Dedifferentiated amniotic fluid mesenchymal stem cell (primary cell): ENCODE data around the gene ASB3.
"Not testable (repeated sequence)": the region's sequence is repeated elsewhere in the genome, so short reads cannot be mapped to it uniquely, and the experiment has no call there.

Experiments used
- DNase-seq: peaks from one replicate; pipeline ENCODE4 v3.0.0-alpha.2; 2016; ENCODE audit errors: extremely low spot score

ASB3 gene

DNA sequence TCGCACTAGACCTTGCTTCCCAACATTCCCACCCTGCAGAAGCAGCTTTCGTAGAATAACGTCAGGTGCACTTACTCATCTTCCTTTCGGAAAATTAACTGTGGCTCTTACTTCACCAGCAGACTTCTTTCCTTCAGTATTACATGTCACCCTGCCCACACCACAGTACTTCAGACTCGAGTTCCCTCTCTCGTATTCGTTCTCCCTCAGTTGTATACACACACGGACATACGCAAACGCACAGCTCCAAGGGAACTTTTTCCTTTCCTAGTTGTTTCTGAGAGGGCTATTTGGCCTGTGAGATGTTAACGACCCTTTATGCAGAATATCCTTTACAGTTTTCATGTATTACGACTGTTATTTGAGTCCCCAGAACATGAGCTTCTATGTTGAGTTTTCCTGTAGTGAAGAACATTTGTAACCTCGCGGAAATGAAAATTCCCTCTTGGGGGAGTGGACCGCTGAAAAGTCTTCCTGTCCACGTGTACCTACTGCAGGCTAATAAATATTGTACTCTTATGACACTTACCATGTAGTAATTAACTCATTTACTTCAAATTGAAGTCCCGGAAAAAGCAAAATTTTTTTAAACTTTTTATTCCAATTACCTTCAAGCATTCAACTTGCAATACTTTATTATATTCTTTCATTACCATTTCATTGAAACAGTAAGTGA is 999 bp upstream of the ASB3 start:
- DNase-seq: no peak

- peak; percentile 43 for DNase-seq
Observed at GRCh38 chr2:53786352-53786704, 425 bp downstream of the ASB3 start.

DNA sequence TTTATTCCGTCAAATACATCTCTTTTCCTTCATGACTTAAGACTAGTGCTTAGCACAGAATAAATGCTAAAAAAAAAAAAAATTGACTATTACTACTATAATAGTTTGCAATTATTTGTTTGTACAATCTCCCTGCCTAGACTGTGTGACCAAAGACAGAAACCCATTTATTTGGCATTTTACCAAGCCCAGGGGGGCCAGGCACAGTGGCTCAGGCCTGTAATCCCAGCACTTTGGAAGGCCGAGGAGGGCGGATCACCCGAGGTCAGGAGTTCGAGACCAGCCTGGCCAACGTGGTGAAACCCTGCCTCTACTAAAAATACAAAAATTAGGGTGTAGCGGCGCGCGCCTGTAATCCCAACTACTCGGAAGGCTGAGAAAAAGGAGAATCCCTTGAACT is 1.4 kb downstream of the ASB3 start:
- no peak for DNase-seq

- DNase-seq: peak; percentile 31
Observed at GRCh38 chr2:53784436-53784835, 2.3 kb downstream of the ASB3 start.

GRCh38 chr2:53782676-53783075 is 4.1 kb downstream of the ASB3 start:
- DNase-seq: no peak

- no peak for DNase-seq
Observed at GRCh38 chr2:53780056-53780455, 6.7 kb downstream of the ASB3 start.

- no peak for DNase-seq
Observed at GRCh38 chr2:53778536-53779162, 8.1 kb downstream of the ASB3 start.

GRCh38 chr2:53777134-53777533 is 9.6 kb downstream of the ASB3 start:
- no peak for DNase-seq

GRCh38 chr2:53770264-53770663 is 16.5 kb downstream of the ASB3 start:
- no peak for DNase-seq

DNA sequence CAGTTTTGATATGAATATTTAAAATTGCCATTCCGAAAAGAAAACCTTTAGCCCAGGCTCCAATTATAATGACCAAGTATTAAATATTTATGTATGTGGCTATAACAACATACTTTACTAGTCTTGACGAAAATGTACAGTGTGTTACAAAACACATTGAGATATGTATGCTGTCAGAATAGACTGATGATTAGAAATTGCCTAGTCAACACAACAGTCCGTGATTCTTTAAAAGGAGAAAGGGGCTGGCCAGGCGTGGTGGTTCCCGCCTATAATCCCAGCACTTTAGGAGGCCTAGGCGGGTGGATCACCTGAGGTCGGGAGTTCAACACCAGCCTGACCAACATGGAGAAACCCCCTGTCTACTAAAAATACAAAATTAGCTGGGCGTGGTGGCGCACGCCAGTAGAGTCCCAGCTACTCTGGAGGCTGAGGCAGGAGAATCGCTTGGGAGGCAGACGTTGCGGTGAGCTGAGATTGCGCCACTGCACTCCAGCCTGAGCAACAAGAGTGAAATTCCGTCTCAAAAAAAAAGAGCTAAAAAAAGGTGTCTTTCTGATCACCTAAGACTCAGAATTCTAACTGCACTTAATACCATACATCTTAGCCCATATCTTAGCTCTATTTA is 17.3 kb downstream of the ASB3 start:
- DNase-seq: no peak

DNA sequence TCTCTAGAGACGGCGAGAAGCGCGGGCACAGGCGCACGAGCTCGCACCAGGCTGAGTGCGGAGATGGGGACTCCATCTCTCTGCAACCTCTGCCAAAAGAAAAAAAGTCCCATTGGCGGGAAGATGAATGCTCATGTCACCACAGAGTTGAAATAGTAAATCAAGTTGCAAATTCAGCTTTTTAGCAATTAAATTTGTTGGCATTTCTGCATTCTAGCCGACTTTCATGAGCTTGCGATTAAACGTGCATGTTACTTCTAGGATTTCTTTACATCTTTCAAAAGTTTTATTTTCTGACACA is 18.6 kb downstream of the ASB3 start:
- peak; percentile 36 for DNase-seq

DNA sequence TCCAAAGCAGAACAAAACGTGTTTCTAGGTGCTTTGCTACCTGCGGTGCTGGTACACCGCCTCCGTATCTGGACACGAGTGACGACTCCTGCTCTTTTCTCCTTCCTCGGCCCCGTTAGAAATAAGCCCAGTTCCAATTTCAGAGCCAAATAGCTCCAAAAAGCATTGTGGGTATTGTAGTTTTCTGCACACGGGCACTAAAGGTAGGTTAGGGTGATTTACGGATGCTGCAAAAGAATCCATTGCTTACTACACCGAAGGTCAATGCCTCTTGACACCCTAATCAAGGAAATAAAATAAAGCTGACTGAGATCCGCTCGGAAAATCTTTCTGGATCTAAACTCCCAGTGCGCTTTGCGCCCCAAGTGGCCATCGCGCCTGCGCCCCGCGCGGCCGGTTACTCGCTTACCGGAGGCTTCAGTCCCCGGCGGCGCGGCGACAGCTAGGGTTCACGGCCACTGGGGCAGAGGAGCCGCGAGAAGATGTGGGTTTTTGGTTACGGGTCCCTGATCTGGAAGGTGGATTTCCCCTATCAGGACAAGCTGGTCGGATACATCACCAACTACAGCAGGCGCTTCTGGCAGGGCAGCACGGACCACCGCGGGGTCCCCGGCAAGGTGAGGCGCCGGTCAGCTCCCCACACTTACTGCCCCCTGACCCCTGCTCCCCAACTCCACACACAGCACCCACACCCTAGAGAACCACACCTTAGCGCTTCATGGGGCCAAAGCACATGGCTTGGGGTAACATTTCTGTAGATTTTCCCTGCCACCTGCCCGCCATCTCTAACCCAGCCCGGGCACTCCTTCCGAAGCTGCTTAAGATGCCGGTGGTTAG is 19.1 kb downstream of the ASB3 start, which contains the start of gene CHAC2:
CHAC2 (plus strand) TSS at position 400 of the 837 bp plus-strand sequence; CDS start at position 483, 83 bp downstream.
- DNase-seq: peak; percentile 63

GRCh38 chr2:53765767-53766166 is 21.0 kb downstream of the ASB3 start:
- no peak for DNase-seq

GRCh38 chr2:53757206-53757605 is 29.5 kb downstream of the ASB3 start:
- not testable (repeated sequence) for DNase-seq

- no peak for DNase-seq
Observed at GRCh38 chr2:53756644-53757043, 30.1 kb downstream of the ASB3 start.

DNA sequence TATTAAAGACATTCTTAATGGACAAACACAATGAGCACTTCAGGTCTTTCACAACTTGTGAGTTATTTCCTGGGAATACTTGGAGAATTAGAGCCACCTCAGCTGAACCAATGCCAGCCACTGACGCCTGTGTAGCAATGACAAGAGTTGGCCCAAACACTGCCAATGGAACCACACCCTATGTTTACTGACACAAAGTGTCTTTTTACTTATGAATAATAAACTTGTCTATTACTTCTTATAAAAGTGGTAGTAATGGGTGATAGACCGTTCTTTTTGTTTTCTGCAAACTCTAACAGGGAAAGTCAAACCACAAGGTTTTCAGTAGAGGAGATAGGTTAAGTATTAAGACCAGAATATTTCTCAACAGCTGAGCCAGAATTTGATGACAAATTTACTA is 31.6 kb downstream of the ASB3 start:
- no peak for DNase-seq

GRCh38 chr2:53753041-53753440 is 33.7 kb downstream of the ASB3 start:
- DNase-seq: no peak

DNA sequence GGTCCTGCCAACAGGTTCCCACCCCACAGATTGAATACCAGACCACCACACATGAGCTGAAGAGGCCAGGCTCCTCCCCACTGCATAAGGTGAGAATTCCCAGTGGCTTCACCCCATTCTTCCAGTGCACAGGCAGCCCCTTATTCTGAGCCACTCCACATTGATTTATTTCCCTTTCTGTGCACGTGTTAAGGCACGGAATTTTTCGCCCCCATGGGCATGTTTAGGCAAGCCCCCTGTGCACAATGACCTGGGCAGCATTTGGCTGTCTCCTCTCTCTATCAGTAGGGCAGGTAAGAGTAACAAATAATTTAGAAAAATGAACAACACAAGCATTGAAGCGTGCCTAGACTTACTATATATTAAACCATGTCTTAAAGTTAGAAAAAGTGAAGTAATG is 34.4 kb downstream of the ASB3 start:
- DNase-seq: no peak

DNA sequence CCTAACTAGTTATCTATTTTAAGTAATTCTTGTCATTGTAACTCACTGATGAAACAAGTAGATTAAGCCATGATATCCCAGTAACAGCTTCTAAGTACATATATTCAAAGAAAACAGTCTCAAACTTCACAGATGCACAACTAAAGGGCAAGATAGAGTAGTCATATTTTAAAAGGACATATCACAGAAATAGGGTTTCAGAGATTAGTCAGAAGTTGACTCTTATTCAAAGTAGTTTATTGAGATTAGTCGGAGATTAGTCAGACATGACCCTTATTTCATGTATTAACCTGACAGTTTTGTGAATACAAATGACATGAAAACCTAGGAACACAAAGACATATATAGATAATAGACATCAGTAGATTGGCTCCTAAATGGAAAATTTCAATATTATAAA is 35.0 kb downstream of the ASB3 start:
- no peak for DNase-seq

DNA sequence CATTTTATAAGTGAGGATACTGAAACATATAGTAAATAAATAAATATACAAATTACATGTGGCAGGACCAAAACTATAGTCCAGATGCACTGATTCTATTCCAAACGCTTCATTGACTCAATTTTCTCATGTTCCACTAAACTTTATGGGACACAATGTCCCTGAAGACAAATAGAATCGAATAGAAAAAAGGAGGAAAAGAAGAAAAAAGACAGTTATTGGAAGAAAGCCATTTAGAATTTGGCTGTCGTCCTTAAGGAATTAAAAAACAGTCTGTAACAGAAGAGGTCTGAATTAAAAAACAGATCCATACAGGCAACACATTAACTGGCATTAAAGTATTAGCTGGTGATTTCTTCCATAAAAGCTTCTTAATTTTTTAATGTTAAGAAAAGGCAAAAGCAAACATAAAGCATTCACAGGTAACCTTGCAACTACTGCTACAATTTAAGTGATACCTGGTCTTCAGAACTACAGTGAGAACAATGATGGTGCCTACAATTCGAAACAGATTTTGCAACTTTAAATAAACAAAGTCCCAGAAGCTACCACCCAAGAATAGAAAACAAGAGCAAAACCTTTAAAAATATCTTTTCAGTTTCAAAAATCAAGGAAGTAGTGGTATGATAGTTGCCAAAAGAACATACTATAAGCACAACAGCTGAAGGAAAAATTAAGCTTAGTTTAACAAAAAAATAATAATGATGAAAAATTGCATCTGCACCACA is 36.5 kb downstream of the ASB3 start:
- no peak for DNase-seq

- DNase-seq: no peak
Observed at GRCh38 chr2:53744395-53745065, 42.2 kb downstream of the ASB3 start.
